KG1 (cell line): ENCODE measurements around the gene FRA10AC1.

ENCODE experiments used
- DNase-seq: peaks from one replicate; lab custom pipeline; 2025; lab: John Stamatoyannopoulos, UW

The FRA10AC1 gene, protein sequence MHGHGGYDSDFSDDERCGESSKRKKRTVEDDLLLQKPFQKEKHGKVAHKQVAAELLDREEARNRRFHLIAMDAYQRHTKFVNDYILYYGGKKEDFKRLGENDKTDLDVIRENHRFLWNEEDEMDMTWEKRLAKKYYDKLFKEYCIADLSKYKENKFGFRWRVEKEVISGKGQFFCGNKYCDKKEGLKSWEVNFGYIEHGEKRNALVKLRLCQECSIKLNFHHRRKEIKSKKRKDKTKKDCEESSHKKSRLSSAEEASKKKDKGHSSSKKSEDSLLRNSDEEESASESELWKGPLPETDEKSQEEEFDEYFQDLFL

GRCh38 chr10:93702210-93703001 lies at the start of gene FRA10AC1:
TSS of gene FRA10AC1 (minus strand) at chr10:93702592. CDS start at chr10:93700106, 2,486 bp downstream.
- peak; percentile 74 for DNase-seq

DNA sequence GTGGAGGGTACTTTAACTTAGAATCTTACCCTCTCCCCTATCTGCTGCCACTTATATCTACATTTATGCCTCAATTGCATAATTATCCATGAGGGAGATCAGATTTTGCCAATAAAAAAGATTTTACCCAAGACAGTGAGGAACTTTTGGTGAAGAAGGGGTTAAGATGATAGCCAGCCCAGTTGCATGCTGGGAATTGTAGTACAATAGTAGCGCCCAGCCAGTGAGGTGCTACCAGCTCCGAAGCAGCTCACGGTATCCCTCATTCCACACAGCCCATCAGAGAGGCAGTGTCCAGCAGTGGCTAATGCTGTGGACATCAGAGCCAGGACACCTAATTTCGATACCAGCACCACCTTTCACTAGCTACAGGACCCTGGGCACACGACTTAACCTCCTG lies 49.4 kb upstream of the FRA10AC1 start:
- no peak for DNase-seq

- no peak for DNase-seq
These were observed 48.7 kb upstream of the FRA10AC1 start for GRCh38 chr10:93751124-93751523.

- no peak for DNase-seq
These were observed 46.9 kb upstream of the FRA10AC1 start for GRCh38 chr10:93749218-93749799.

DNA sequence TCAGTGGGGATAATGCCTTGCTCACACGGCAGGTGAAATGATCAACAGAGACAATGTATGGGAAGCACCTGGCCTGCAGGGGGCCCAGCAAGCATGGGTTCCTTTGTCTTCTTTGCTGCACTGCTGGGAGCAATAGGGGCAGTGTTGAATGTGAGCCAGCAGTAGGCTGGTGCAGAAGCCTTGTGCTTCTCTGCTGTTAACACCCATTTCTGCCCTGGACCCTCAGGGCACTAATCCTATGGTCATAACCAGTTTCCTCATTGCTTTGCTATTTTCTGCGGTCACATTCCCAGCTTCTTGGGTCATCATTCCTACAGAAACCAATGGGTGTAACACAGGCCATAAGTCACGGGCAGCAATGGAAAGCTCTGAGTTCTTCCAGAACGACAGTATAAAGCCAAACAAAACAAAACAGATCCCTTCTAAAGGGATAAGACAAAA lies 44.5 kb upstream of the FRA10AC1 start:
- no peak for DNase-seq

GRCh38 chr10:93745408-93746065 lies 43.1 kb upstream of the FRA10AC1 start:
- no peak for DNase-seq

- DNase-seq: no peak
These were observed 40.4 kb upstream of the FRA10AC1 start for GRCh38 chr10:93742633-93743349.

GRCh38 chr10:93741367-93741766 lies 39.0 kb upstream of the FRA10AC1 start:
- DNase-seq: no peak

- no peak for DNase-seq
These were observed 23.6 kb upstream of the FRA10AC1 start for GRCh38 chr10:93726024-93726423.

GRCh38 chr10:93723153-93723552 lies 20.8 kb upstream of the FRA10AC1 start:
- no peak for DNase-seq

DNA sequence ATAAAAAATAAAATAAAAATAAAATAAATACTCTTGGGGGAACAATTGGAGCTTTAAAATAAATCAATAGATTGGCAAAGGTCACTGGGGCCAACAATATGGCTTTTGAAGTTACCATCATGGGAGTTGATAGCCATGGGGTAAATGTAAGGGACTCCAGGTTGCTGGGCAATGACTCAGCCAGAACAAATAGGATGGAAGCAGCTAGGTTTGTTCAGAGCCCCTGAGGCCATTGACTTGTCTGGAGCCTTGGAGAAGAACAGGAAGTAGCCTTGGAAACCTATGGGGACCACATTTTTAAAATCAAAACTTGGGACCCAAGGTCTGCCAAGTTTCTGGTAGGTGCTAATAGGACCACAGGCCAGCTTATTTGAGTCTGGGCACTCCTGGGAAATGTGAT lies 20.2 kb upstream of the FRA10AC1 start:
- no peak for DNase-seq

DNA sequence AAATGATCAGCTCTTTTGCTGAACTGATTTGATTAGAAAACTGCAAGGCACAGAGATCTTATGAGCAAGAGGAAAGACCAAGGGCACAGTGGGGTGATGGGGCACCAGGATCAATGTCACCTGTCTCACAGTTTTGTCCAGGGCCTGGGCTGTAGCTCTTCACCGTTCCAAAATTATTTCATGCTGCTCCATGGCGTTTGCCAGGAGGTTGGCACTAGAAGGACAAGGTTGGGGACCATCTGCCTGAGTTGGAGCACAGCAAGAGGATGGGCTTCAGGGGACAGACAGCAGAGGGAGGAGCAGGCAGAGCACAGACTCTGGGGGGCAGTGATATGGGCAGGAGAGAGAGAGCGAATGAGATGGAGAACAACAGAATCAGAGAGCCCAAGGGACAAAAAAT lies 17.5 kb upstream of the FRA10AC1 start:
- no peak for DNase-seq

GRCh38 chr10:93718937-93719725 lies 16.7 kb upstream of the FRA10AC1 start:
- DNase-seq: peak; percentile 5

DNA sequence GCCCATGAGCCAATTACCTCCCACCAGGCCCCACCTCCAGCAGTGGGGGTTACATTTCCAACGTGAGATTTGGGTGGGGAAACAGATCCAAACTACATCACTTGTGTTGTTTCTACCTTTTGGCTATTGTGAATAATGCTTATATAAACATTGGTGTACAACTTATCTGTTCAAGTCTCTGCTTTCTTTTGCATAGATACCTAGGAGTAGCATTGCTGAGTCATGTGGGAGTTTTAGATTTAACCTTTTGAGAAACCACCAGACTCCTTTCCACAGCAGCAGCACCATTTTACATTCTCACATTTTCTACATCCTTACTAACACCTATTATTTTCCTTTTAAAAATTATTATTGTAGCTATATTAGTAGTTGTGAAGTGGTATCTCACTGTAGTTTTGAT lies 14.4 kb upstream of the FRA10AC1 start:
- no peak for DNase-seq

DNA sequence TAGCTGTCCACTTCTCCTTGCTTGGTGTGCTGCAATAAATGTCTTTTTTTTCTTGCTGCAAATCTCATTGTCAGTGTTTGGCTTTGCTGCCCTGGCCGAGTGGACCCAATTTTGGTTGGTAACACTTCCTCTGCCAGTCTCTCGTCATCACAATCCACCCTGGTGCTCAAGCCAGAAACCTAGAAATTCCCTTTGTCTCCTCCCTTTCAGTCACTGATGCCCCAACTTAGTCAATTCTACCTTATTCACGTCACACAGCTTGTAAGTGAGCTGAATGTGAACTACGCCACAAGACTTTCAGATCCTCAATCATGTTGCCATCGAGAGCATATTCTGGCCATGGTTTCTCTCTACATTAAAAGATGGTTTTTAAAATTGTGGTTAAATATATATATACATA lies 13.0 kb upstream of the FRA10AC1 start:
- no peak for DNase-seq

DNA sequence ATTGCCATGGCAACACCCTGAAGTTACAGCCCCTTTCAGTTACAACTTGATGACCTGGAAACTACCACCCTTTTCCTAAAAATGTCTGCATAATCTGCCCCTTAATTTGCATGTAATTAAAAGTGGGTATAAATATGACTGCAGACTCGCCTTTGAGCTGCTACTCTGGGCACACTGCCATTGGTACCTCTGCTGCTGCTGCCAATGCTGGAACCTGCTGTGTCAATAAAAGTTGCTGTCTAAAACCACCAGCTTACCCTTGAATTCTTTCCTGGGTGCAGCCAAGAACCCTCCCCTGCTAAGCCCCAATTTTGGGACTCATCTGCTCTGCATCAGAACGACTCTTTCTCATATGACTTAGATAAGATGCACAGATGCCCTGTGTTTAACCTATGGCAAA lies 10.2 kb upstream of the FRA10AC1 start:
- no peak for DNase-seq

DNA sequence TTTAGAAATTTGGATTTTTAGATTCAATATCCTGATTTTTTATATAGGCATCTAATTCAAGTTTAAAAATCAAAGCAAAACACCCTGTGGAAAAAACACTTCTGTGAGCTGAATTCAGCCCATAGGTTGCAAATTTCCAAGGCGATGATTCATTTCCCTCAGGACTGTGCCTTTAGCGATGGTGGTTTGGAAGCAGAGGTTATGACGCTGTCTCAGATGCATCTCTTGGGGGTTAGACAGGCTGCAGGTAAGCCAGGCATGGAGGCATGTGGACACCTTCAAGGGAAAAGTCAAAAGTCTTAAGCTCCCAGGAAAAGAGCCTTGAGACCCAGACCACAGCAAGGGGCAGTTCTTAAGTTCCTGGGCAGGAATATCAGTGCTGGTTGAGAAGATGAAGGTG lies 9.5 kb upstream of the FRA10AC1 start:
- no peak for DNase-seq

DNA sequence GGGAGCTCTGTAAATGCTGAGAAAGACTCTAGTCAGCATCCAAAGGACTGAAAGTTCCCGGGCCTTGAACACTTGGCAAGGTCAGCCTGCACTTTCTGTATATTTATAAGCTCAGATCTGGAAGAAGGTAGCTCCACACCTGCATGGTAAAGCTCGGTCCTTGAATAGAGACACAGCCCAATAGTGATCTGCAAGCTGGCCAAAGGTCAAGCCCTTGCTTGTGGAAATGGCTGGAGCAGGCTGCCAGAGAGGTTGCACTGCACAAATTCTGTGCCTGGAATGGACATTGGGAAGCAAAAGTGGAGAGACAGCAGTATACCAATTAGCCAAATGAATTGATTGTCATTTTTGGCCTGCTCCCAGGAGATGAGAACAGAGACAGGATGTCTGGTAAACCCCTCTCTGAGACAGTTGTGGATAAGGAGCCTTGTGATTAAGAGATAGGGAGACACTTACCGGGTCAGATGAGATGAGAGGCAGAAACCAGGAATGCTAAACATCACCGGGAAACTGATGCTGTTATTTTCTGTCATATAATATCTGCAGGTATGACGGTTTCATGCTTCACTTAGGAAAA lies 8.0 kb upstream of the FRA10AC1 start:
- no peak for DNase-seq

DNA sequence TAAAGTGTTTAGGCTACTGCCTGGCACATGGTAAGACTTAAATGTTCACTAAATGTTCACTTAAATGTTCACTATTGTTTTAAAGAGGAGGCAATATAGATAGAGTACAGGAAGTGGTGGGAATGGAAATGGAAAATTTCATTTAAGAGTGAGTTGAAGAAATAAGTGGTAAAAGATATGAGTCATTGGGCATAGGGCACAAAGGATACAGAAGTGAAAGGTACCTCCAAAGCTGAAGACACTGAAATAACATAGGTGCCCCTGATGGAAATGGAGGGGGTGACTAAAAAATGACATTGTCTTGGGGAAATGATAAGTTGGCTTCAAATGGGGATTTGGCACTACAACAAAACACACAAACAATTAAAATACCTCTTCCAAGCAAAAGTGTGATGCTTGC lies 5.2 kb upstream of the FRA10AC1 start:
- DNase-seq: no peak

- no peak for DNase-seq
These were observed 2.1 kb upstream of the FRA10AC1 start for GRCh38 chr10:93704451-93704850.

DNA sequence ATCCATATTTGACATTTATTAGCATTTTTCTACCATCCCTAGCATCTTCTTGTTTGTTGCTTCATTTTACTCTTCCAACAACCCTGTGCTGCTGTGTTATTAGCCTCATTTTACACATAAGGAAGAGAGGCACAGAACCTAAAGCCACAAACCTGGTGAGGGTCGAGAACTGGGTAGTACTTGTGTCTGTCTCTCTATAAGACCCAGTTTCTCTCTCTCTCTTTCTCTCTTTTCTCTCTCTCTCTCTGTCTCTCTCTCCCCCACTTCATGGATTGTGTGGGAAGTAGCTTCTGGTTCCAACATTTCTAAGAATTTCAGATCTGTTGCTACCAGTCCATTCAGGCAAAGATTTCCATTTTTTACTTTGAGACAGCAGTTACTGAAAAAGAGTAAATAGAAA lies 1.4 kb upstream of the FRA10AC1 start:
- DNase-seq: no peak
